Measurements from ENCODE around the gene SAP25. TPM values are rescaled to one million over a fixed set of nuclear protein-coding genes. Genes with fewer than 3 reads are reported as not detected.

Gene SAP25
- total RNA-seq (2022) (1.9 and 2.0 TPM in 2 replicates), Bru-seq, nascent RNA (percentile 43 among the genes with signal in this experiment), BruChase-seq, experiment 1, labeled RNA remaining after a 2-hour chase (not detected), BruChase-seq, experiment 2, labeled RNA remaining after a 6-hour chase (percentile 48 among the genes with signal in this experiment)
- long read RNA-seq, result 0 reads

DNA sequence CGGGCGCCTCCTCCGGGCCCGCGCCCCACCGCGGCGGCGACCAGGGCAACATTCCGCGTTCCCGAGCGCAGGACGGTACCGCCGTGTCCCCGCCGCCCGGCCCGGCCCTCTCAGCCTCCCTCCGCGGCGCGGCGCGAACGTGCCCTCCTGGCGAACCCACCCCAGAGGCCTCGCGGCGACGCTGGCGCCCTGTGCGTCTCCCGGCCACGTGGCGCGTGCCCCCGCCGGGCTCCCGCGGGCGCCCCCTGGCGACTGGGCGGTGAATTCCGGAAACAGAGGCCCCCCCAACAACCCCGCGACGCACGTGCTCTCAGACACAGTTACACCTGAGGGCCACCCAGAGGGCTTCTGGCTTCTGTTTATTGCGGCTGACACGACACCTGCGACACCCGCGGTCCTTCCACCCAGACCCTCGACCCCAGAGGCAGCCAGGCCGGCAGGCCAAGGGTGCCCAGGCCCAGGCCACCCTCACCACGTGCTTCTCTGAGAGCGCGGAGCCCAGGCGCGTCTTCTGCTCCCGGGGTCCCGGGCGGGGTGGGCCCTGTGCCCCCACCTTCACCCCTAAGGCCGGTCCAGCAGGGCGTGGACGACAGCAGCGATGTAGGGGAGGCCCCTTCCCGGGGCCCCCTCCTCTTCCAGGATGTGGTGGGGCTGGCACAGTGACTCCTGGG is at the start of gene SAP25:
TSS of gene SAP25 (minus strand) at position 210 of the 671 bp plus-strand sequence. CDS start at position 52, 158 bp downstream.
- H3K36me3 ChIP-seq (ENCODE audit: control insufficient read depth, insufficient read depth, low read length), result peaks cover 4% of the 10 kb centered on the region; the same call in 1 of the 2 replicates
- Mint-ChIP-seq H3K4me1 (ENCODE audit: low read depth, unreplicated experiment) (peaks cover 8% of the 10 kb centered on the region), H3K4me3 (ENCODE audit: unreplicated experiment) (no peak within 1 kb of the TSS), H3K9me3 (ENCODE audit: unreplicated experiment) (no peaks in the 10 kb centered on the region), H3K27me3 (ENCODE audit: insufficient read depth, unreplicated experiment) (no peaks in the 10 kb centered on the region), H3K27ac (ENCODE audit: unreplicated experiment) (peak within 1 kb of the TSS; percentile 85), H3K36me3 (ENCODE audit: insufficient read depth, unreplicated experiment) (peaks cover 97% of the 10 kb centered on the region)
- H3K27me3 ChIP-seq (replicated peaks; ENCODE audit: control insufficient read depth, insufficient read depth, low read length), result no peaks in the 10 kb centered on the region
- ChIA-PET POLR2A (no interaction called here), CTCF (no interaction called here)
- DNase-seq, result no peak
- intact Hi-C loops (cut with micrococcal nuclease; ENCODE audit: unreplicated experiment), result no loop called here
- no TSS peak for BruUV-seq (replicated peaks)
- H3K9me3 ChIP-seq, result no peaks in the 10 kb centered on the region
- TF ChIP-seq CTCF (IDR thresholded peaks at IDR 0.05; ENCODE audit: insufficient read depth in 1 of 2, low read depth in 1 of 2, low read length in 1 of 2, severe bottlenecking in 1 of 2, unreplicated experiment in 1 of 2), result no peak
- no peak within 1 kb of the TSS for H3K4me3 ChIP-seq (ENCODE audit: low read depth, low read length)
- peaks cover 30% of the 10 kb centered on the region for H3K4me1 ChIP-seq

- no peak for DNase-seq
- Mint-ChIP-seq H3K36me3 (ENCODE audit: insufficient read depth, unreplicated experiment) (peaks cover 7% of the 10 kb centered on the region), H3K27ac (ENCODE audit: unreplicated experiment) (no peak overlapping the region), H3K9me3 (ENCODE audit: unreplicated experiment) (no peaks in the 10 kb centered on the region), H3K27me3 (ENCODE audit: insufficient read depth, unreplicated experiment) (no peaks in the 10 kb centered on the region), H3K4me1 (ENCODE audit: low read depth, unreplicated experiment) (peaks cover 9% of the 10 kb centered on the region), H3K4me3 (ENCODE audit: unreplicated experiment) (no peak overlapping the region)
- Histone ChIP-seq H3K4me1 (no peaks in the 10 kb centered on the region), H3K4me3 (ENCODE audit: low read depth, low read length) (no peak overlapping the region), H3K9me3 (no peaks in the 10 kb centered on the region), H3K36me3 (ENCODE audit: control insufficient read depth, insufficient read depth, low read length) (no peaks in the 10 kb centered on the region), H3K27me3 (replicated peaks; ENCODE audit: control insufficient read depth, insufficient read depth, low read length) (no peaks in the 10 kb centered on the region)
- BruUV-seq (replicated peaks), result no TSS peak
- ChIA-PET POLR2A (no interaction called here), CTCF (interaction anchor here (0.6 to 0.9 kb wide), 2 partner anchors 11 to 33 kb away, joined by 3 to 4 read pairs; no protein-coding TSS in a partner anchor)
- TF ChIP-seq CTCF (IDR thresholded peaks at IDR 0.05; ENCODE audit: insufficient read depth in 1 of 2, low read depth in 1 of 2, low read length in 1 of 2, severe bottlenecking in 1 of 2, unreplicated experiment in 1 of 2), result no peak
- intact Hi-C loops (cut with micrococcal nuclease; ENCODE audit: unreplicated experiment), result no loop called here
Observed at GRCh38 chr7:100621554-100621953, 47.9 kb upstream of the SAP25 start.

DNA sequence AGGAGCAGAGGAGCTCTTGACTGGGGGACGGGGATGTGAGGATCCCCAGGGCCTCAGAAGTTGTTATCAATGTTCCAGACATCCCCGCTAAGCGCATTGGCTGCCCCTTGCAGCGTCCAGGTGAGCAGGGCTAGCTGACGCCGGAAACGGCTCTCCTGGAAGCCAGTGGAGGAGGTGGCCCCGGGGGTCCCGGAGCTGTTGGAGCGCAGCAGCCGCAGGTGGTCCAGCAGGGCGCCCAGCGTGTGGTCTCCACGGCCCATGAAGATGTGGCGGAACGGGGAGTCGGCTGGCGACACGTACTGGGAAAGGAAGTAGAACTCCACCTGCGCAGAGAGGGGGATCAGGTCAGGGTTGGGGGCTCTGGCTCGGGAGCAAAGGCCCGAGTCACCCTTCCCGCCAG is 47.1 kb upstream of the SAP25 start:
- TF ChIP-seq CTCF (IDR thresholded peaks at IDR 0.05; ENCODE audit: insufficient read depth in 1 of 2, low read depth in 1 of 2, low read length in 1 of 2, severe bottlenecking in 1 of 2, unreplicated experiment in 1 of 2), result no peak
- no peak for DNase-seq
- no peaks in the 10 kb centered on the region for H3K36me3 ChIP-seq (ENCODE audit: control insufficient read depth, insufficient read depth, low read length)
- H3K4me3 Mint-ChIP-seq (ENCODE audit: unreplicated experiment), result no peak overlapping the region
- BruUV-seq (replicated peaks), result no TSS peak
- ChIA-PET POLR2A (no interaction called here), CTCF (no interaction called here)
- no peaks in the 10 kb centered on the region for H3K9me3 ChIP-seq
- H3K4me1 ChIP-seq, result no peaks in the 10 kb centered on the region
- no peaks in the 10 kb centered on the region for H3K9me3 Mint-ChIP-seq (ENCODE audit: unreplicated experiment)
- no peaks in the 10 kb centered on the region for H3K27me3 Mint-ChIP-seq (ENCODE audit: insufficient read depth, unreplicated experiment)
- H3K4me1 Mint-ChIP-seq (ENCODE audit: low read depth, unreplicated experiment), result peaks cover 9% of the 10 kb centered on the region
- no peak overlapping the region for H3K4me3 ChIP-seq (ENCODE audit: low read depth, low read length)
- H3K27me3 ChIP-seq (replicated peaks; ENCODE audit: control insufficient read depth, insufficient read depth, low read length), result no peaks in the 10 kb centered on the region
- H3K36me3 Mint-ChIP-seq (ENCODE audit: insufficient read depth, unreplicated experiment), result peaks cover 7% of the 10 kb centered on the region
- intact Hi-C loops (cut with micrococcal nuclease; ENCODE audit: unreplicated experiment), result no loop called here
- no peak overlapping the region for H3K27ac Mint-ChIP-seq (ENCODE audit: unreplicated experiment)

All from Caco-2 (cell line).